MM.1S (cell line): Measurements from ENCODE around the gene GGA2.

Experiments
- EZH2 ChIP-seq: fragments of 300-600 bp; sonication (generic); optimal IDR thresholded peaks from 2 replicates; pipeline ENCODE3; 2017; ENCODE audit warnings: low read depth, mild to moderate bottlenecking, antibody characterized with exemption, low read length, mixed read lengths
- EZH2phosphoT487 ChIP-seq: fragments of 300-600 bp; sonication (generic); IDR thresholded peaks from 2 replicates; pipeline ENCODE4 v1.6.1; 2018; ENCODE audit warnings: antibody characterized with exemption, low read length
- TF ChIP-seq, protein P1 (sequence below): fragments of 300-600 bp; sonication (generic); IDR thresholded peaks from 2 replicates; pipeline ENCODE4 v1.5.1; 2016; ENCODE audit warnings: antibody characterized with exemption, low read length, mixed read lengths

DNA sequence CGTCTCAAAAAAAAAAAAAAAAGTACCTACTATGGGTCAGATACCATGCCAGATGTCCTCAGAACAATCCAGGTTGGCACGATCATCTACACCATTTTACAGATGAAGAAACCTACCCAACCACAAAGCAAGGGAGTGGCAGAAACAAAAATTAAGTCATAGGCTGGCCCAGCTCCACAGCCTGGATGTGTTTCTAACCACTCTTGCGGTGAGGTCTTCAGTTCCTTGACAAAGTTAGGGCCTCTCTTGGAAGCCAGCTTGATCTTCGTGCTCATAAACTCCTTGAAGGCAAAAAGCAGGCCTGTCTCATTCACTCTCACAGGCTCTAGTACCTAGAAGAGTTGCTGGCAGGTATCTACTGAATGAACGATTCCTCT lies 6.2 kb downstream of the GGA2 start:
- TF ChIP-seq, protein P1, sequence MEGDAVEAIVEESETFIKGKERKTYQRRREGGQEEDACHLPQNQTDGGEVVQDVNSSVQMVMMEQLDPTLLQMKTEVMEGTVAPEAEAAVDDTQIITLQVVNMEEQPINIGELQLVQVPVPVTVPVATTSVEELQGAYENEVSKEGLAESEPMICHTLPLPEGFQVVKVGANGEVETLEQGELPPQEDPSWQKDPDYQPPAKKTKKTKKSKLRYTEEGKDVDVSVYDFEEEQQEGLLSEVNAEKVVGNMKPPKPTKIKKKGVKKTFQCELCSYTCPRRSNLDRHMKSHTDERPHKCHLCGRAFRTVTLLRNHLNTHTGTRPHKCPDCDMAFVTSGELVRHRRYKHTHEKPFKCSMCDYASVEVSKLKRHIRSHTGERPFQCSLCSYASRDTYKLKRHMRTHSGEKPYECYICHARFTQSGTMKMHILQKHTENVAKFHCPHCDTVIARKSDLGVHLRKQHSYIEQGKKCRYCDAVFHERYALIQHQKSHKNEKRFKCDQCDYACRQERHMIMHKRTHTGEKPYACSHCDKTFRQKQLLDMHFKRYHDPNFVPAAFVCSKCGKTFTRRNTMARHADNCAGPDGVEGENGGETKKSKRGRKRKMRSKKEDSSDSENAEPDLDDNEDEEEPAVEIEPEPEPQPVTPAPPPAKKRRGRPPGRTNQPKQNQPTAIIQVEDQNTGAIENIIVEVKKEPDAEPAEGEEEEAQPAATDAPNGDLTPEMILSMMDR, result no peak
- TF ChIP-seq EZH2 (no peak), EZH2phosphoT487 (no peak)
